ENCODE data around the gene CIDEA. TPM values are rescaled to one million over a fixed set of nuclear protein-coding genes. Genes with fewer than 3 reads are reported as not detected.

The CIDEA gene
- total and polyA plus RNA-seq, 9 of the 15 experiments (the other 6 are each of a cell fraction or from before 2014, with no cell fraction given), result not detected

GRCh38 chr18:12308386-12309100 lies 54.4 kb downstream of the CIDEA start (continued):
- TF ChIP-seq EP300 (IDR thresholded peaks at IDR 0.05; ENCODE audit: low read length) (no peak), RREB1 (CRISPR knock-in tag; IDR thresholded peaks at IDR 0.05) (0 out of 2 replicates have a peak, but pooled peaks have one; percentile 55), ZNF707 (CRISPR knock-in tag; conservative IDR thresholded peaks at IDR 0.05) (no peak), SIN3A (IDR thresholded peaks at IDR 0.05; ENCODE audit: borderline replicate concordance in 2 of 2, control insufficient read depth in 1 of 2, low read depth in 2 of 2, low read length in 2 of 2) (peak in 1 of 2 experiments; percentile 73; a peak in 1 of 4 replicates), MCM3 (IDR thresholded peaks at IDR 0.05) (no peak), ETV1 (tag; conservative IDR thresholded peaks at IDR 0.05; ENCODE audit: low read depth) (no peak), GTF2A2 (tag; IDR thresholded peaks at IDR 0.05) (no peak), CLOCK (CRISPR knock-in tag; IDR thresholded peaks at IDR 0.05; ENCODE audit: borderline replicate concordance) (no peak), ZNF212 (CRISPR knock-in tag; IDR thresholded peaks at IDR 0.05) (no peak), RBM39 (optimal IDR thresholded peaks at IDR 0.05; ENCODE audit: low read depth, low read length) (no peak), FIP1L1 (IDR thresholded peaks at IDR 0.05; ENCODE audit: low read depth, low read length, poor library complexity, severe bottlenecking) (peak; percentile 49), AFF4 (CRISPR knock-in tag; IDR thresholded peaks at IDR 0.05) (0 out of 2 replicates have a peak, but pooled peaks have one; percentile 9), HMGN3 (IDR thresholded peaks at IDR 0.05; ENCODE audit: borderline replicate concordance, extremely low read depth, insufficient read length, low read depth, low read length) (peak; percentile 46), KAT7 (CRISPR knock-in tag; IDR thresholded peaks at IDR 0.05; ENCODE audit: borderline replicate concordance) (no peak), ARID2 (IDR thresholded peaks at IDR 0.05) (no peak)

All from K562 (cell line).